ENCODE results near the gene VPS4A.

Gene VPS4A

DNA sequence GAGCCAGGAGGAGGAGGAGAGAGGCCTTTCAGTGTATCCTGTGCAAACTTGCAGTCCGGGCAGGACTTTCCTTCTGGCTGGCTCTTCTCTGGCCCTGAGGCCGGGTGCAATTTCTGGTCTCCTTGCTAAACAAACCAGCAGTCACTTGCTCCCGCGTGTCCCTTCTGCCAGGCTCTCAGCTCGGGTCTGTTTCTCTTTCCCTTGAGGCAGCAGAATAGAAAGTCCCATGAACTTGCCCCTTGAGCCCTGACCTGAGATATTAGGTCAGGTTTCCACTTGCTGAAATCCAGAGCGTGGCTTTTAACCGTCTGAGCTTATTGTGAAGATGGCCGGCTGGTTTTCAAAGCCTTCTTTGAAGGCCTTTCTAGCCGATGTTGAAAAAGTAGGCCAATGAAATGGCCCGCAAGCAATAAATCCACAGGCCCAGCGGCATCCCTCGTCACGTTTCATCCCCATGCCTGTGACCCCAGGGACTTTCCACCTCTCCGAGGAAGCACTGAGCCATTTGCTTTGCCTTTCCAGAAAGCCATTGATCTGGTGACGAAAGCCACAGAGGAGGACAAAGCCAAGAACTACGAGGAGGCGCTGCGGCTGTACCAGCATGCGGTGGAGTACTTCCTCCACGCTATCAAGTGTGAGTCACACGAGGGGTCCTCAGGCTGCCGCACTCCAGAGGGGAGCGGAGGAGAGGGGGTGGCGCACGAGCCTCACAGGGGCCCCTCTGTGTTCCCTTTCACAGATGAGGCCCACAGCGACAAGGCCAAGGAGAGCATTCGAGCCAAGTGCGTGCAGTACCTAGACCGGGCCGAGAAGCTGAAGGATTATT lies 4.5 kb downstream of the VPS4A start:
- H3K27me3 ChIP-seq = no peaks in the 10 kb centered on the region
- no peak for TF ChIP-seq CTCF (IDR thresholded peaks at IDR 0.05)
- peaks cover 9 to 12% of the 10 kb centered on the region in 2 experiments for H3K4me1 ChIP-seq (ENCODE audit: control insufficient read depth in 1 of 2, insufficient read depth in 1 of 2, low read depth in 1 of 2, low read length in 1 of 2)
- no peaks in the 10 kb centered on the region for H3K9me3 ChIP-seq
- peaks cover 65% of the 10 kb centered on the region for H3K36me3 ChIP-seq
- no peak overlapping the region for H3K4me3 ChIP-seq (ENCODE audit: low read depth in 1 of 2, low read length in 1 of 2)
- no peak overlapping the region for H3K27ac ChIP-seq

DNA sequence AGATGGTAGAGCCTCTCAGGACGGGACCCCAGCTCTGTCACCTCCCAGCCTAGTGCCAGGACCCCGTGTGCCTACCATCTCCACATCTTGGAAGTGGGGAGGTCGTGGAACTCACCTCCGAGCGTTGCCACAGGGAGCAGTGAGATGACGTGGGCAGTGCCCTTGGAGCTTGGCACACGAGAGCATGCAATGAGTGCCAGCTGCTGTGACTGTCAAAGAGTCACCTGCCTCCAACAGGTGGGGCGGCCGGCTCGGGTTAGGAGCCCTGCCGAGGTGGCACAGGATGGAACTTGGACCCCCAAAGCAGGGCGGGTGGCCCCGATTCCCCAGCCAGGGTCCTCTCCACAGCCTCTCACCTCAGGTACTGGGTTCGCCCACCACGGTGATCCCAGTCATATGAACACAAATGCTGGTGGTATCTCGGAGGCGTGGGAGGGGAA lies 5.5 kb downstream of the VPS4A start:
- H3K4me3 ChIP-seq (ENCODE audit: low read depth in 1 of 2, low read length in 1 of 2) = no peak overlapping the region
- no peak for TF ChIP-seq CTCF (IDR thresholded peaks at IDR 0.05)
- H3K9me3 ChIP-seq = no peaks in the 10 kb centered on the region
- no peaks in the 10 kb centered on the region for H3K27me3 ChIP-seq
- no peak overlapping the region for H3K27ac ChIP-seq
- peaks cover 8 to 10% of the 10 kb centered on the region in 2 experiments for H3K4me1 ChIP-seq (ENCODE audit: control insufficient read depth in 1 of 2, insufficient read depth in 1 of 2, low read depth in 1 of 2, low read length in 1 of 2)
- peaks cover 74% of the 10 kb centered on the region for H3K36me3 ChIP-seq

GRCh38 chr16:69318177-69318910 lies 7.2 kb downstream of the VPS4A start:
- H3K36me3 ChIP-seq = peaks cover 91% of the 10 kb centered on the region
- no peak overlapping the region for H3K4me3 ChIP-seq (ENCODE audit: low read depth in 1 of 2, low read length in 1 of 2)
- H3K4me1 ChIP-seq (ENCODE audit: control insufficient read depth in 1 of 2, insufficient read depth in 1 of 2, low read depth in 1 of 2, low read length in 1 of 2) = no peaks in the 10 kb centered on the region
- H3K27me3 ChIP-seq = no peaks in the 10 kb centered on the region
- no peaks in the 10 kb centered on the region for H3K9me3 ChIP-seq
- TF ChIP-seq CTCF (IDR thresholded peaks at IDR 0.05) = no peak
- no peak overlapping the region for H3K27ac ChIP-seq

- Histone ChIP-seq H3K4me1 (ENCODE audit: control insufficient read depth in 1 of 2, insufficient read depth in 1 of 2, low read depth in 1 of 2, low read length in 1 of 2) (no peaks in the 10 kb centered on the region), H3K36me3 (peaks cover 97% of the 10 kb centered on the region), H3K27ac (no peak overlapping the region), H3K9me3 (no peaks in the 10 kb centered on the region), H3K4me3 (ENCODE audit: low read depth in 1 of 2, low read length in 1 of 2) (no peak overlapping the region), H3K27me3 (no peaks in the 10 kb centered on the region)
- TF ChIP-seq CTCF (IDR thresholded peaks at IDR 0.05) = no peak
Measured at GRCh38 chr16:69318911-69319289, 7.8 kb downstream of the VPS4A start.

- H3K9me3 ChIP-seq = no peaks in the 10 kb centered on the region
- H3K4me3 ChIP-seq (ENCODE audit: low read depth in 1 of 2, low read length in 1 of 2) = no peak overlapping the region
- H3K27ac ChIP-seq = no peak overlapping the region
- no peaks in the 10 kb centered on the region for H3K4me1 ChIP-seq (ENCODE audit: control insufficient read depth in 1 of 2, insufficient read depth in 1 of 2, low read depth in 1 of 2, low read length in 1 of 2)
- no peak for TF ChIP-seq CTCF (IDR thresholded peaks at IDR 0.05)
- H3K36me3 ChIP-seq = peaks cover 97% of the 10 kb centered on the region
- no peaks in the 10 kb centered on the region for H3K27me3 ChIP-seq
Measured at GRCh38 chr16:69319381-69319780, 8.2 kb downstream of the VPS4A start.

Data from neutrophil (primary cell).